ENCODE results near the gene SLC16A9.
A peak's percentile ranks its signal among the peaks of the same experiment; 100 is the strongest.
"Not testable (repeated sequence)": the region's sequence is repeated elsewhere in the genome, so short reads cannot be mapped to it uniquely, and the experiment has no call there.

Gene SLC16A9

DNA sequence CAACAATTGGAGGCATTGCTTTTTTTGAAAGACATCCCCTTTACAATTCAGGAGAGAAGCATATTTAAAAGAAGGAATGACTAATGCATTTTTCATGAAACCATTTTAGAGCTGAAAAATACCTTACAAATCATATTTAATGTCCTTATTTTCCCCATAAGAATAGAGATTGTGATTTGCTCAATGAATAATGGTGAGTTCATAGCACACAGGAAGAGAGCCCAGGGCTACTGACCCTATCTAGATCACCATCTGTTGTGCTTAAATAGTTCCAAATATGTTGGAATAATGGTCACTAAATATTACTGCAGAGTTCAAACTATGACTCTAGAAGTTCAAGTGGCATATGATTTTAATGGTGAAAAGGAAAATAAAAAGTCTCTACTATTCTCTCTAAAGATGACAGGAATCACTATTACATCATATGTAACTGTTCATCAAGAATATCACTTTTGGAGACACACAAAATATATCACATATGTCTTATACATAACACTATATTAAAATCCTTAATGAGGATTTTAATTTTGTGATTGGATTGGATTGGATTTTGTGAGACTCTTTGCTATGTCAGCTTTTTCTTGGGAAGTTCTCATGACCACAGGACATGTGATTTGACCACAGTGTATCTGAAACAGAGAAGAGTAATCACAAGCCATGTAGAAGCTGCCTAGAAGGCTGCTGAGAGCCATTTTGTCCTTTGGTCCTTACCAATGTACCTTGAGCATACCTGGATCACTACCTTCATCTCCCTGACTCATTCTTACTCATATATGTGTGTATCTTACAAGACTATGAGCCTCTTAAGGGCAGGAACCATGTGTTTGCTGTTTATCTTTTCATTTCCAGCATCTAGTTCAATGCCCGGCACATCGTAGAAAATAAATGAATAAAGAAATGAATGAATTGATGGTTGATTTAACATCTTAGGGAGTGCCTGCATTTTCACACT lies 26.4 kb downstream of the SLC16A9 start:
- no peak for DNase-seq
- intact Hi-C loops (cut with DNase I) = no loop called here

GRCh38 chr10:59680199-59680598 lies 29.5 kb downstream of the SLC16A9 start:
- DNase-seq = no peak

GRCh38 chr10:59678884-59679301 lies 30.8 kb downstream of the SLC16A9 start:
- no peak for DNase-seq

More at GRCh38 chr10:59680199-59680598, 29.5 kb downstream of the SLC16A9 start:
- intact Hi-C loops (cut with DNase I) = no loop called here

GRCh38 chr10:59677253-59677831 lies 32.3 kb downstream of the SLC16A9 start:
- intact Hi-C loops (cut with DNase I) = no loop called here
- no peak for DNase-seq

More at GRCh38 chr10:59678884-59679301, 30.8 kb downstream of the SLC16A9 start:
- intact Hi-C loops (cut with DNase I) = no loop called here

DNA sequence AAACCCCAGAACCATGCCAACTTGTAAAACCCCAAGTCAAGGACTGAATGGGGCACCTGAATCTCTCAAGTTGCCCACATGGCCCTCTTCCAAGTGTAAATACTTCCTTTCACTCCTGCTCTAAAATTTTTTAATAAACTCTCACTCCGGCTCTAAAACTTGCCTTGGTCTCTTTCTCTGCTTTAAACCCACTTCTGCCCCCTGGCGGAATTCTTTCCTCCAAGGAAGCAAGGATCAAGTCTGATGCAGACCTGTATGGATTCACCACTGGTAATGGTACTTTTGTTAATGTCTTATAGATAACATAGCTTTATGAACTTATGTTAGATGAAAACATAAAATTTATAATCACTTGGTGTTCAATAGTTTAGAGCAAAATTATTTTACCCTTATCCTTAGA lies 33.8 kb downstream of the SLC16A9 start:
- no peak for DNase-seq
- intact Hi-C loops (cut with DNase I) = no loop called here

DNA sequence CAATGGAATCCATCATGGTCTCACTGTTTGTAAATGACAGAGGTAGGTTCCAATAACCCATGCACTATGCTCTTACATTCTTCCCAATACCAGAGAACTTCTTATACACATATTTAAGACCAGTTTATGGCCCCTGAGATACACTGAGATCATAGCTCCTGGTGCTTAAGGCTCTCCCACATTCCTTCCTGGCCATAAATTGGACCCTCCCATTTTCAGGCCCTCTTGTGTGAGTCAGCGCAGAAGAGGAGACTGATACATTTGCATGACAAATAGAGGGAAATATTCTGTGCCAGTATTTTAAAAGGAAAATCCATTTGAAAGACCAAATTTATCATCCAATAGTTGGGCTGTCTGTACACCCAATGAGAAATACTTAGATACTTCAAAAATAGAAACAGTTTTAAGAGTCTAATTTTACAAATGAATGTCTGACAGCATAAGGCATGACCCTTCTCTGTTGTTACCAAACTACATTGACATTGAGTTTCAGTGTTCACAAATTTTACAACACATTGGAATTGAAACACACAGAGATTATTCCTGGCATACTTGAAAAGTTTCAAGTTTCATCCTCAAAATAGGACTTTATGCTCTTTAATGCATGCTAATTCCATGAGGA lies 35.3 kb downstream of the SLC16A9 start:
- intact Hi-C loops (cut with DNase I) = no loop called here

GRCh38 chr10:59672150-59672875 lies 37.3 kb downstream of the SLC16A9 start:
- intact Hi-C loops (cut with DNase I) = no loop called here
- no peak for DNase-seq

More for the DNA sequence above, 35.3 kb downstream of the SLC16A9 start:
- no peak for DNase-seq

- DNase-seq = no peak
- intact Hi-C loops (cut with DNase I) = no loop called here
Measured at GRCh38 chr10:59670269-59670668, 39.4 kb downstream of the SLC16A9 start.

GRCh38 chr10:59668096-59668495 lies 41.6 kb downstream of the SLC16A9 start:
- no peak for DNase-seq
- intact Hi-C loops (cut with DNase I) = no loop called here

DNA sequence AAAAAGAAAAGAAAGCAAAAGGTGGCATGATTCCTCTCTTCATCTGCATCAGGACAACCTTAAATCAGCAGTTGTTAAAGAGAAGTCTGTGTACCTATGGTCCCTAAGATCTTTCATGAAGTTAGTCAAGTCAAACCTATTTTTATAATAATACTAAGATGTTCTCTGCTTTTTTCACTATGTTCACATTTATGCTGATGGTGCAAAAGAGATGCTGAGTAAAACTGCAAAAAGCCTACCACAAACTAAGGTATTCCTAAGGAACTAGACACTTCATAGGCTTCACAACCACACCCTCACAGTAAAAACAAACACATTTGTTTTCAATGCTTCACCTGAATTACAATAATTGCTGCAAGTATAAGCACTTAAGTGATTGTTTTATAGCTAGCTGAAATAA lies 43.3 kb downstream of the SLC16A9 start:
- intact Hi-C loops (cut with DNase I) = no loop called here
- DNase-seq = no peak

- intact Hi-C loops (cut with DNase I); DNase-seq: not testable (repeated sequence)
Measured at GRCh38 chr10:59663213-59663612, 46.4 kb downstream of the SLC16A9 start.

DNA sequence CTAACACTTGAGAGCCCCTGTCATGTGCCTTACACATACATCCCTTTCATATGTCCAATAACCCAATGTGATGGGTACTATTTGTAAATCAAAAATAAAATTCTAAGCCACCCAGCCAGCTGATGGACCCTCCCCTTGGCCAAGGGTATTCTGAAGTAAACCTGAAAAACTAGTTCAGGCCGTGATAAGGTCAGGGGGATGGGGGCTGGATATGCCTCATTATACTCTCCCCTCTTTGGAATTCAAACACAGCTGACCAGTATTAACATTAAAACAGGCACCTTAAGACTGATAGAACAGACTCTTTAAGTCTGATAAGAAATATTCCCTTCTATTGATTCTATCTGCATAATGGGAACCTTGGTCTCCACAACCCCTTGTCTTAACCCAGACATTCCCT lies 51.9 kb downstream of the SLC16A9 start:
- intact Hi-C loops (cut with DNase I) = no loop called here

GRCh38 chr10:59655309-59655708 lies 54.3 kb downstream of the SLC16A9 start:
- intact Hi-C loops (cut with DNase I) = no loop called here
- no peak for DNase-seq

More for the DNA sequence above, 51.9 kb downstream of the SLC16A9 start:
- no peak for DNase-seq

- DNase-seq = no peak
- intact Hi-C loops (cut with DNase I) = no loop called here
Measured at GRCh38 chr10:59654007-59654406, 55.6 kb downstream of the SLC16A9 start.

DNA sequence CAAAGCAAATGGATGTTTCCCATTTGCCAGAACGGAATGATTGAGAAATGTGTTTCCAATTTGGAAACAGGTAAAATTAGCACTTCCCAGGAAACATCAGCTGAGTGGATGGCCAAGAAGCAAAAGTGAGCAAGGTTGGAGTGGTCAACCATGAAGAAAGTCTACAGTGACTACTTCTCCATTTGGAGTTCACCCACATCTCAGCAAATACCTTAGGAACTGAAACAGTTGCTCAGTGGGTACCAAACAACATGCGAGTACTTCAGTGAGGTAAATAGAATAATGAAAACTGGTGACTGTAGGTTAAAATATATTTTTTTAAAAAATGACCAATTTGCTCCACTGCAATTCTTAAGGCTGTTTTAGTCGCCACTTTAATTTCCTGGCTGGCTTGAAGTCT lies 57.7 kb downstream of the SLC16A9 start:
- DNase-seq = no peak
- intact Hi-C loops (cut with DNase I) = no loop called here

DNA sequence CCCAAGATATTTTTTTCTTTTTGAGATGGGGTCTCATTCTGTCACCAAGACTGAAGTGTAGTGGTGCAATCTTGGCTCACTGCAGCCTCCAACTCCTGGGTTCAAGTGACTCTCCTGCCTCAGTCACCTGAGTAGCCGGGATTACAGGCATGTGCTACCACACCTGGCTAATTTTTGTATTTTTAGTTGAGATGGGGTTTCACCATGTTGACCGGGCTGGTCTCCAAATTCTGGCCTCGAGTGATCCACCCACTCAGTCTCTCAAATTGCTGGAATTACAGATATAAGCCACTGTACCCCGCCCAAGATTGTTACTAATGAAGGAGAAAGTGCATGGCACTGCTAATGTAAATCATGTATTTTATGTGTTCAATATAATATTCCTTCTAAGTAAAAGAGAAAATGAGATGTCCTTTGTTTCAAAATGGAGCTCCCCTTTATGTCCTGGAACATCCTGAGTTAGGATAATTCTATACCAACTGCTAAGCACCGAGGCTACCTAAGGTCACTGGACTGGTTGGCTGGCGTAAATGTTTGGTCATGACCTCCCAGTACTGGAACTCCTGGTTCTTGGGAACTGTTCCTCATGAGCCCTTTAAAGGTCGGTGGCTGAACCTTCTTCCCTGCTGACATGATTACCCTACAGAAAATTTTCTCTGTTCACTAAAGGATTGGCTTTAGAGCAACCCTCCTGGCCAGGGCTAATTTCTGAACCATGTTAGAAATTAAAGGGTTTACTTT lies 59.9 kb downstream of the SLC16A9 start:
- DNase-seq = no peak
- intact Hi-C loops (cut with DNase I) = no loop called here

DNA sequence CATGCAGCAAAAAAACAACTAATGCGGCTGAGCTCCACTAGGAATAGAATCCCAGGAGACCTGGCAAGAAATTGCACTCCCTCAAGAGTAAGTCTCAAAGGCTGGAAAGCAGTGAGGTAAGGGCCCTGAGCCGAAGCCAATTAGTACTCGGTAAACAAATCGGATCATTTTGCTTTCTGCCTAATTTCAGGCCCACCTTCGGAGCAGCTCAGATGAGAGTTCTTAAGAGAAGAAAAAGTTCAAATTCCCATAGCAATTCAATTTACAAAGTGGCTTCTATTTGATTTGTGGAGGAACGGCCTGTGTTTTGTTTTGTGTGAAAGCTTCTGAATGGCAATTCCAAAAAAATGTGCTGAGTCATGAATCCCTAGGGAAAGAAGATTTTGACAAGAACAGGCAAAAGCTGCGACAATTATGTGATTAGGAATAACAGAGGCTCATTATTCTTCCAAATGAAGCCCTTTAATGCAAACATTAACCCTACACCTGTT lies 60.9 kb downstream of the SLC16A9 start:
- DNase-seq = peak in 18 of 42 donors; percentile 4 to 72 (median 26)
- intact Hi-C loops (cut with DNase I) = no loop called here

GRCh38 chr10:59644841-59645240 lies 64.8 kb downstream of the SLC16A9 start:
- intact Hi-C loops (cut with DNase I) = no loop called here
- no peak for DNase-seq

Data from head of caudate nucleus (tissue), 42 donors.